Activated CD8-positive, alpha-beta T cell treated with anti-CD3 and anti-CD28 coated beads for 36 hours (primary cell): Measurements from ENCODE around the gene PWWP2B. TPM values are rescaled to one million over a fixed set of nuclear protein-coding genes. Genes with fewer than 3 reads are reported as not detected.

Experiments used
- ATAC-seq: fragments of 200-7000 bp; cut with Tn5 transposase; one replicate; pipeline ENCODE4 v1.10.0; 2021; ENCODE audit warnings: mild to moderate bottlenecking, moderate library complexity
- CTCF ChIA-PET: fragments of 350-600 bp; sonication (Branson Sonifier 250); formaldehyde crosslinking; loops from one replicate; lab custom pipeline; 2021; ENCODE audit warnings: antibody characterized with exemption; lab: Charles Lee
- POLR2A ChIA-PET: fragments of 350-600 bp; sonication (Branson Sonifier 250); formaldehyde crosslinking; loops from one replicate; lab custom pipeline; 2021; ENCODE audit warnings: antibody characterized with exemption; lab: Charles Lee
- DNase-seq: peaks from one replicate; pipeline ENCODE4 v3.0.0-alpha.2; 2020
- H3K27ac Mint-ChIP-seq: one replicate; pipeline ENCODE4 v1.8.0; 2021; ENCODE audit warnings: mild to moderate bottlenecking, mixed read lengths
- H3K27me3 Mint-ChIP-seq: one replicate; pipeline ENCODE4 v1.8.0; 2021; ENCODE audit warnings: mixed read lengths
- H3K36me3 Mint-ChIP-seq: one replicate; pipeline ENCODE4 v1.8.0; 2021; ENCODE audit warnings: low read depth, mixed read lengths
- H3K4me1 Mint-ChIP-seq: one replicate; pipeline ENCODE4 v1.8.0; 2021; ENCODE audit warnings: low read depth, mixed read lengths
- H3K4me3 Mint-ChIP-seq: one replicate; pipeline ENCODE4 v1.8.0; 2021; ENCODE audit warnings: mild to moderate bottlenecking, moderate library complexity, mixed read lengths
- H3K9me3 Mint-ChIP-seq: one replicate; pipeline ENCODE4 v1.8.0; 2021; ENCODE audit warnings: mixed read lengths
- CTCF ChIP-seq: fragments of 200-600 bp; IDR thresholded peaks from one replicate; pipeline ENCODE4 v1.8.0; 2022; ENCODE audit warnings: antibody characterized with exemption, mild to moderate bottlenecking
- intact Hi-C: fragments of 100-400 bp; cut with micrococcal nuclease; formaldehyde crosslinking; loops from one replicate; pipeline ENCODE4 v1.10.0; 2022
- total RNA-seq, 2 experiments: library from RNA; stranded (reverse); gene quantifications; one replicate each; pipeline ENCODE4 v1.2.3, GENCODE V29; 2021

PWWP2B gene
- total RNA-seq, 2 experiments from 2014 or later = 6.0 to 6.6 TPM

- no peaks in the 10 kb centered on the region for H3K27me3 Mint-ChIP-seq
- ChIA-PET CTCF (interaction anchor here (0.6 to 1.2 kb wide), 11 partner anchors 7 to 190 kb away, joined by 3 to 6 read pairs (median 3); no protein-coding TSS in a partner anchor), POLR2A (no interaction called here)
- H3K9me3 Mint-ChIP-seq = no peaks in the 10 kb centered on the region
- DNase-seq = no peak
- H3K4me1 Mint-ChIP-seq = no peaks in the 10 kb centered on the region
- no peak for TF ChIP-seq CTCF
- H3K4me3 Mint-ChIP-seq = no peak overlapping the region
- H3K36me3 Mint-ChIP-seq = no peaks in the 10 kb centered on the region
- no peak overlapping the region for H3K27ac Mint-ChIP-seq
- no peak for ATAC-seq
- intact Hi-C loops = loop anchor here (10.0 kb wide), 1 partner anchor 129 kb away; no protein-coding TSS in a partner anchor
These were observed 43.3 kb upstream of the PWWP2B start for GRCh38 chr10:132353456-132354355.

GRCh38 chr10:132354356-132355094 lies 42.5 kb upstream of the PWWP2B start:
- DNase-seq (no peak), ATAC-seq (no peak)
- Mint-ChIP-seq H3K9me3 (no peaks in the 10 kb centered on the region), H3K4me1 (no peaks in the 10 kb centered on the region), H3K36me3 (no peaks in the 10 kb centered on the region), H3K27ac (no peak overlapping the region), H3K4me3 (no peak overlapping the region), H3K27me3 (no peaks in the 10 kb centered on the region)
- intact Hi-C loops = loop anchor here (10.0 kb wide), 1 partner anchor 130 kb away; no protein-coding TSS in a partner anchor
- ChIA-PET CTCF (interaction anchor here (0.7 kb wide), 1 partner anchor 13 kb away, joined by 3 read pairs; no protein-coding TSS in a partner anchor), POLR2A (no interaction called here)
- TF ChIP-seq CTCF = no peak

GRCh38 chr10:132355297-132355696 lies 41.7 kb upstream of the PWWP2B start:
- Mint-ChIP-seq H3K27ac (no peak overlapping the region), H3K27me3 (no peaks in the 10 kb centered on the region), H3K36me3 (no peaks in the 10 kb centered on the region), H3K9me3 (no peaks in the 10 kb centered on the region), H3K4me1 (no peaks in the 10 kb centered on the region), H3K4me3 (no peak overlapping the region)
- TF ChIP-seq CTCF = no peak
- ATAC-seq (no peak), DNase-seq (no peak)
- ChIA-PET POLR2A (no interaction called here), CTCF (interaction anchor here (1.2 kb wide), 1 partner anchor 279 kb away, joined by 3 read pairs; no protein-coding TSS in a partner anchor)
- intact Hi-C loops = loop anchor here (10.0 kb wide), 1 partner anchor 130 kb away; no protein-coding TSS in a partner anchor

- no peak for ATAC-seq
- ChIA-PET CTCF (interaction anchor here (1.2 kb wide), 2 partner anchors 91 to 278 kb away, joined by 3 read pairs; no protein-coding TSS in a partner anchor), POLR2A (interaction anchor here (0.5 kb wide), 1 partner anchor 120 kb away, joined by 3 read pairs; no protein-coding TSS in a partner anchor)
- no peaks in the 10 kb centered on the region for H3K4me1 Mint-ChIP-seq
- no peaks in the 10 kb centered on the region for H3K9me3 Mint-ChIP-seq
- intact Hi-C loops = loop anchor here (10.0 kb wide), 1 partner anchor 131 kb away; no protein-coding TSS in a partner anchor
- no peaks in the 10 kb centered on the region for H3K36me3 Mint-ChIP-seq
- no peak for DNase-seq
- no peak overlapping the region for H3K27ac Mint-ChIP-seq
- H3K27me3 Mint-ChIP-seq = no peaks in the 10 kb centered on the region
- no peak for TF ChIP-seq CTCF
- H3K4me3 Mint-ChIP-seq = no peak overlapping the region
These were observed 41.2 kb upstream of the PWWP2B start for GRCh38 chr10:132355754-132356153.
